Upper lobe of left lung (tissue), 6 donors: ENCODE results near the gene DDX27. TPM values are rescaled to one million over a fixed set of nuclear protein-coding genes. Genes with fewer than 3 reads are reported as not detected.

Experiments used
- ATAC-seq, 2 donors: fragments of 200-7000 bp; cut with Tn5 transposase; one replicate each; pipeline ENCODE4 v1.9.1; 2022; ENCODE audit warnings: mild to moderate bottlenecking in 2 of 2, moderate library complexity in 2 of 2; ENCODE audit not compliant: low FRiP score in 2 of 2
- DNase-seq, 2 donors: peaks; one replicate each; pipeline ENCODE4 v3.0.0-alpha.2; 2019 to 2020
- H3K27ac ChIP-seq, 4 donors: fragments of 200-600 bp; sonication (generic); one replicate each; pipeline ENCODE4 v1.5.1; 2016 to 2019
- H3K27me3 ChIP-seq, 4 donors: fragments of 200-600 bp; sonication (generic); one replicate each; pipeline ENCODE4 v1.5.1; 2017 to 2019
- H3K36me3 ChIP-seq, 4 donors: fragments of 200-600 bp; sonication (generic); one replicate each; pipeline ENCODE4 v1.5.1; 2016 to 2019
- H3K4me1 ChIP-seq, 4 donors: fragments of 200-600 bp; sonication (generic); one replicate each; pipeline ENCODE4 v1.5.1; 2018 to 2019
- H3K4me3 ChIP-seq, 4 donors: fragments of 200-600 bp; sonication (generic); one replicate each; pipeline ENCODE4 v1.5.1; 2017 to 2019; ENCODE audit warnings: mild to moderate bottlenecking in 2 of 4, moderate library complexity in 1 of 4
- H3K9me3 ChIP-seq, 4 donors: fragments of 200-600 bp; sonication (generic); one replicate each; pipeline ENCODE4 v1.5.1; 2018 to 2019
- EP300 ChIP-seq, 4 donors: sonication (generic); formaldehyde crosslinking; IDR thresholded peaks; one replicate each; pipeline ENCODE4 v1.5.1; 2017; ENCODE audit warnings: antibody characterized with exemption in 4 of 4, control low read depth in 2 of 4
- POLR2A ChIP-seq, 4 donors: fragments of 450-650 bp; IDR thresholded peaks; one replicate each; pipeline ENCODE4 v1.5.1; 2016 to 2017; ENCODE audit warnings: antibody characterized with exemption in 4 of 4, mild to moderate bottlenecking in 2 of 4
- POLR2AphosphoS5 ChIP-seq, 2 donors: sonication (generic); formaldehyde crosslinking; IDR thresholded peaks; one replicate each; pipeline ENCODE4 v1.5.1; 2017; ENCODE audit warnings: antibody characterized with exemption in 2 of 2
- WGBS, 2 donors: methylation state at CpG; one replicate each; pipeline ENCODE4 v1.1.5; 2017 to 2018; 5-methylcytosine and 5-hydroxymethylcytosine counted together
- small RNA-seq, 4 donors: library from RNA; depleted of rRNA; stranded (forward); fragments of <200 nt; gene quantifications; one replicate each; pipeline ENCODE3, GENCODE V24; 2016
- total RNA-seq, 6 donors: library from RNA; depleted of rRNA in 4 of 6; stranded (reverse); fragments of >200 nt in 4 of 6; gene quantifications; one replicate each; pipeline versions ENCODE4 v1.1.0 to v1.2.1, GENCODE V29; 2016 to 2021
- TF ChIP-seq, protein P1 (sequence below), 6 experiments: fragments of 450-650 bp in 4 of 6; fragments of 200-600 bp in 2 of 6; sonication (generic) in 2 of 6; IDR thresholded peaks; one replicate each; pipeline ENCODE4 v1.5.1; 2016 to 2019; ENCODE audit warnings: antibody characterized with exemption in 6 of 6
- donor health status: DM: no; HTN: no; CAD: no; lungs with moderate emphysema.
- donor health status: DM: no; HTN: yes; CAD: no; lungs with severe emphysema.

The DDX27 gene
- total RNA-seq, 6 donors from 2014 or later: 26.7 to 43.0 (median 31.0) TPM

GRCh38 chr20:49290608-49291191, 71.5 kb downstream of the DDX27 start:
- peak overlapping the region in 1 of 4 donors; percentile 22 for H3K27ac ChIP-seq
- H3K36me3 ChIP-seq: peaks cover 36 to 75% (median 63%) of the 10 kb centered on the region in 4 donors
- no peak for DNase-seq
- H3K9me3 ChIP-seq: peaks cover 9 to 21% (median 18%) of the 10 kb centered on the region in 4 donors
- H3K4me3 ChIP-seq: no peak overlapping the region
- no peak for ATAC-seq
- TF ChIP-seq POLR2A (IDR thresholded peaks at IDR 0.05) (no peak), EP300 (IDR thresholded peaks at IDR 0.05) (no peak), POLR2AphosphoS5 (IDR thresholded peaks at IDR 0.05) (no peak)
- TF ChIP-seq, protein P1, sequence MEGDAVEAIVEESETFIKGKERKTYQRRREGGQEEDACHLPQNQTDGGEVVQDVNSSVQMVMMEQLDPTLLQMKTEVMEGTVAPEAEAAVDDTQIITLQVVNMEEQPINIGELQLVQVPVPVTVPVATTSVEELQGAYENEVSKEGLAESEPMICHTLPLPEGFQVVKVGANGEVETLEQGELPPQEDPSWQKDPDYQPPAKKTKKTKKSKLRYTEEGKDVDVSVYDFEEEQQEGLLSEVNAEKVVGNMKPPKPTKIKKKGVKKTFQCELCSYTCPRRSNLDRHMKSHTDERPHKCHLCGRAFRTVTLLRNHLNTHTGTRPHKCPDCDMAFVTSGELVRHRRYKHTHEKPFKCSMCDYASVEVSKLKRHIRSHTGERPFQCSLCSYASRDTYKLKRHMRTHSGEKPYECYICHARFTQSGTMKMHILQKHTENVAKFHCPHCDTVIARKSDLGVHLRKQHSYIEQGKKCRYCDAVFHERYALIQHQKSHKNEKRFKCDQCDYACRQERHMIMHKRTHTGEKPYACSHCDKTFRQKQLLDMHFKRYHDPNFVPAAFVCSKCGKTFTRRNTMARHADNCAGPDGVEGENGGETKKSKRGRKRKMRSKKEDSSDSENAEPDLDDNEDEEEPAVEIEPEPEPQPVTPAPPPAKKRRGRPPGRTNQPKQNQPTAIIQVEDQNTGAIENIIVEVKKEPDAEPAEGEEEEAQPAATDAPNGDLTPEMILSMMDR (IDR thresholded peaks at IDR 0.05): no peak
- no peaks in the 10 kb centered on the region for H3K27me3 ChIP-seq
- peaks cover 0 to 26% (median 16%) of the 10 kb centered on the region in 4 donors for H3K4me1 ChIP-seq
- 95 to 96% methylated on average over 6 of the region's 6 CpGs for WGBS, 2 donors

DNA sequence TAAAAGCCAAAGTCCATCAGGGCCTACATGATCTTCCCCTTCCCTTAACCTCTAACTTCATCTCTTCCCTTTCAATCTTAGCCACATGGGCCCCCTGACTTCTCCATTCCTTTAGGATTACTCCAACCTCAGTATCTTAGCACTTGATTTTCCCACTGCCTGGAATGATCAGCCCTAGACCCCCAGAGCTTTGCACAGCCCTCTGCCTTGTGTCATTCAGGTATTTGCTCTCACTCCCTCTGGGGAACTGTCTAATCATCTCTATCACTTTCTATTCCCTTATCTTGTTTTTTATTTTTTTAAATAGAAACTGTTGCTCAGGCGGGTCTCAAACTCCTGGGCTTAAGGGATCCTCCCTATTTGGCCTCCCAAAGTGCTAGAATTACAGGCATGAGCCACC, 72.0 kb downstream of the DDX27 start:
- Histone ChIP-seq H3K9me3 (peaks cover 9 to 16% (median 13%) of the 10 kb centered on the region in 4 donors), H3K36me3 (peaks cover 34 to 72% (median 60%) of the 10 kb centered on the region in 4 donors), H3K4me1 (peaks cover 0 to 25% (median 16%) of the 10 kb centered on the region in 4 donors), H3K27me3 (no peaks in the 10 kb centered on the region), H3K27ac (peak overlapping the region in 1 of 4 donors; percentile 3), H3K4me3 (no peak overlapping the region)
- DNase-seq (no peak), ATAC-seq (no peak)
- 39 to 91% methylated on average over 1 of the region's 1 CpG for WGBS, 2 donors
- TF ChIP-seq POLR2A (IDR thresholded peaks at IDR 0.05) (no peak), EP300 (IDR thresholded peaks at IDR 0.05) (no peak), POLR2AphosphoS5 (IDR thresholded peaks at IDR 0.05) (no peak)
- TF ChIP-seq, protein P1 (IDR thresholded peaks at IDR 0.05): no peak

- H3K27me3 ChIP-seq: no peaks in the 10 kb centered on the region
- H3K36me3 ChIP-seq: peaks cover 26 to 69% (median 53%) of the 10 kb centered on the region in 4 donors
- ATAC-seq (no peak), DNase-seq (no peak)
- 59 to 75% methylated on average over 3 of the region's 3 CpGs for WGBS, 2 donors
- H3K9me3 ChIP-seq: peaks cover 3 to 8% (median 6%) of the 10 kb centered on the region in 4 donors
- H3K27ac ChIP-seq: no peak overlapping the region
- TF ChIP-seq, protein P1 (IDR thresholded peaks at IDR 0.05): no peak
- TF ChIP-seq POLR2AphosphoS5 (IDR thresholded peaks at IDR 0.05) (no peak), EP300 (IDR thresholded peaks at IDR 0.05) (no peak), POLR2A (IDR thresholded peaks at IDR 0.05) (no peak)
- H3K4me3 ChIP-seq: no peak overlapping the region
- peaks cover 0 to 25% (median 16%) of the 10 kb centered on the region in 4 donors for H3K4me1 ChIP-seq
Observed at GRCh38 chr20:49292010-49292409, 72.8 kb downstream of the DDX27 start.

- Histone ChIP-seq H3K27me3 (no peaks in the 10 kb centered on the region), H3K36me3 (peaks cover 19 to 58% (median 46%) of the 10 kb centered on the region in 4 donors), H3K9me3 (no peaks in the 10 kb centered on the region), H3K4me3 (no peak overlapping the region), H3K27ac (no peak overlapping the region), H3K4me1 (peaks cover 0 to 19% (median 13%) of the 10 kb centered on the region in 4 donors)
- ATAC-seq (no peak), DNase-seq (no peak)
- TF ChIP-seq, protein P1 (IDR thresholded peaks at IDR 0.05): no peak
- TF ChIP-seq EP300 (IDR thresholded peaks at IDR 0.05): no peak
- TF ChIP-seq POLR2A (IDR thresholded peaks at IDR 0.05): no peak
- no peak for TF ChIP-seq POLR2AphosphoS5 (IDR thresholded peaks at IDR 0.05)
- WGBS, 2 donors: 84 to 95% methylated on average over 6 of the region's 6 CpGs
Observed at GRCh38 chr20:49293122-49293521, 73.9 kb downstream of the DDX27 start.

Small RNA genes within 50 kb of the gene (small RNA-seq; reads per million reads assigned to genes)
- gene SNORD12B: 571 to 2,623 (median 1,852) reads per million in 4 donors
- 473 to 1,522 (median 1,244) reads per million in 4 donors for gene SNORD12C

Other genes starting within 250 kb of the DDX27 start
- 10 to 100 TPM; 10.4 to 40.4 (median 27.2) TPM for gene CSE1L, start 173.1 kb upstream of the DDX27 start, total RNA-seq
- gene STAU1, start 31.1 kb upstream of the DDX27 start, total RNA-seq: 10 to 100 TPM; 69.1 to 97.7 (median 73.5) TPM
- gene ZNFX1, start 58.6 kb downstream of the DDX27 start, total RNA-seq: 10 to 100 TPM; 39.3 to 64.6 (median 42.4) TPM